Stimulated activated naive CD4-positive, alpha-beta T cell treated with Interleukin-2 at 50 U/mL for 16 hours (primary cell): ENCODE measurements around the gene KLHDC7A.
"Not testable (repeated sequence)": the region's sequence is repeated elsewhere in the genome, so short reads cannot be mapped to it uniquely, and the experiment has no call there.

Experiments used
- DNase-seq: peaks from one replicate; lab custom pipeline; 2025; lab: John Stamatoyannopoulos, UW

The KLHDC7A gene

GRCh38 chr1:18480315-18481189 lies at the start of gene KLHDC7A:
Gene KLHDC7A, plus strand, starts transcription at chr1:18480930. Its CDS starts 52 bp downstream, at chr1:18480982.
- no peak for DNase-seq

GRCh38 chr1:18434041-18434440 lies 46.7 kb upstream of the KLHDC7A start:
- no peak for DNase-seq

- no peak for DNase-seq
Measured at GRCh38 chr1:18440385-18441226, 40.1 kb upstream of the KLHDC7A start.

GRCh38 chr1:18443587-18444520 lies 36.9 kb upstream of the KLHDC7A start:
- DNase-seq, result no peak

GRCh38 chr1:18444563-18444962 lies 36.2 kb upstream of the KLHDC7A start:
- no peak for DNase-seq

GRCh38 chr1:18446751-18447150 lies 34.0 kb upstream of the KLHDC7A start:
- no peak for DNase-seq

- DNase-seq, result no peak
Measured at GRCh38 chr1:18447509-18448220, 33.1 kb upstream of the KLHDC7A start.

- no peak for DNase-seq
Measured at GRCh38 chr1:18448889-18449288, 31.8 kb upstream of the KLHDC7A start.

- DNase-seq, result no peak
Measured at GRCh38 chr1:18452550-18452949, 28.2 kb upstream of the KLHDC7A start.

GRCh38 chr1:18458133-18459092 lies 22.3 kb upstream of the KLHDC7A start:
- no peak for DNase-seq

GRCh38 chr1:18461656-18462055 lies 19.1 kb upstream of the KLHDC7A start:
- DNase-seq, result no peak

GRCh38 chr1:18462517-18462916 lies 18.2 kb upstream of the KLHDC7A start:
- not testable (repeated sequence) for DNase-seq

GRCh38 chr1:18463063-18463462 lies 17.7 kb upstream of the KLHDC7A start:
- no peak for DNase-seq

- no peak for DNase-seq
Measured at GRCh38 chr1:18463984-18464664, 16.6 kb upstream of the KLHDC7A start.

- no peak for DNase-seq
Measured at GRCh38 chr1:18464665-18465050, 16.1 kb upstream of the KLHDC7A start.

GRCh38 chr1:18466676-18467075 lies 14.1 kb upstream of the KLHDC7A start:
- no peak for DNase-seq

- DNase-seq, result no peak
Measured at GRCh38 chr1:18468570-18468969, 12.2 kb upstream of the KLHDC7A start.

GRCh38 chr1:18469514-18469913 lies 11.2 kb upstream of the KLHDC7A start:
- DNase-seq, result no peak

GRCh38 chr1:18470671-18471355 lies 9.9 kb upstream of the KLHDC7A start:
- no peak for DNase-seq
